Thyroid gland (tissue), 4 donors: ENCODE measurements around the gene CFAP46.

Experiments used
- POLR2A ChIP-seq, 2 donors: fragments of 450-650 bp; IDR thresholded peaks; one replicate each; pipeline ENCODE4 v1.6.1; 2017; ENCODE audit warnings: antibody characterized with exemption in 2 of 2, mild to moderate bottlenecking in 2 of 2, moderate library complexity in 1 of 2
- TF ChIP-seq, protein P1 (sequence below), 6 experiments: fragments of 200-600 bp in 3 of 6; fragments of 450-650 bp in 3 of 6; sonication (generic) in 3 of 6; IDR thresholded peaks; one replicate each; pipeline ENCODE4 v1.5.1; 2016 to 2019; ENCODE audit warnings: antibody characterized with exemption in 6 of 6, mild to moderate bottlenecking in 2 of 6, inconsistent platforms in 1 of 6, moderate library complexity in 1 of 6

DNA sequence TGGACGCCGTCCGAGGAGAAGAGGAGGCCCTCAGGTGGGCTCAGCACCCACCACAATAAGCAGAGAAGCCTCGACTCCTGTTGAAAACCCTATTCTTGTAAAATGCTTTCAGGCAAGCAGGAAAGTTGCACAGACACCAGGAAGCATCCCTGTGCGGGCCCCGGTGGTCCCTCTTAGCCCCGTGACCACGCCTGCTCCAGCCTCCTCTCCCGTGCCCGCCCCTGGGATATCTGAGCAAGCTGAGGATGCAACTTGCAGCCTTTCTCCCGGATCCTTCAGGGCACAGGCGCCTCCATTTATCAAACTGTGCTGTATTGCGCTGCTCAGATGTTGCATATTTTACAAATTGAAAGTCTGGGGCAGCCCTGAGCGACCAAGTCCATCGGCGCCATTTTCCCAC, 72.7 kb downstream of the CFAP46 start:
- TF ChIP-seq POLR2A (IDR thresholded peaks at IDR 0.05), result no peak
- TF ChIP-seq, protein P1, sequence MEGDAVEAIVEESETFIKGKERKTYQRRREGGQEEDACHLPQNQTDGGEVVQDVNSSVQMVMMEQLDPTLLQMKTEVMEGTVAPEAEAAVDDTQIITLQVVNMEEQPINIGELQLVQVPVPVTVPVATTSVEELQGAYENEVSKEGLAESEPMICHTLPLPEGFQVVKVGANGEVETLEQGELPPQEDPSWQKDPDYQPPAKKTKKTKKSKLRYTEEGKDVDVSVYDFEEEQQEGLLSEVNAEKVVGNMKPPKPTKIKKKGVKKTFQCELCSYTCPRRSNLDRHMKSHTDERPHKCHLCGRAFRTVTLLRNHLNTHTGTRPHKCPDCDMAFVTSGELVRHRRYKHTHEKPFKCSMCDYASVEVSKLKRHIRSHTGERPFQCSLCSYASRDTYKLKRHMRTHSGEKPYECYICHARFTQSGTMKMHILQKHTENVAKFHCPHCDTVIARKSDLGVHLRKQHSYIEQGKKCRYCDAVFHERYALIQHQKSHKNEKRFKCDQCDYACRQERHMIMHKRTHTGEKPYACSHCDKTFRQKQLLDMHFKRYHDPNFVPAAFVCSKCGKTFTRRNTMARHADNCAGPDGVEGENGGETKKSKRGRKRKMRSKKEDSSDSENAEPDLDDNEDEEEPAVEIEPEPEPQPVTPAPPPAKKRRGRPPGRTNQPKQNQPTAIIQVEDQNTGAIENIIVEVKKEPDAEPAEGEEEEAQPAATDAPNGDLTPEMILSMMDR (IDR thresholded peaks at IDR 0.05), result no peak
